H9 (cell line): ENCODE results near the gene CTCFL. TPM values are rescaled to one million over a fixed set of nuclear protein-coding genes. Genes with fewer than 3 reads are reported as not detected.

Source experiments
- DNase-seq: peaks from one replicate; pipeline ENCODE4 v3.0.0-alpha.2; 2017
- H2AFZ ChIP-seq: one replicate; pipeline ENCODE4 v1.6.1; 2013; ENCODE audit warnings: mild to moderate bottlenecking, low read length, control low read depth, moderate library complexity
- H2AK5ac ChIP-seq: 2 replicates; pipeline ENCODE4 v1.6.1; 2013; ENCODE audit warnings: low read length, control low read depth, mixed read lengths; ENCODE audit not compliant: insufficient read length
- H2BK120ac ChIP-seq: one replicate; pipeline ENCODE4 v1.6.1; 2013; ENCODE audit warnings: low read depth, mild to moderate bottlenecking, low read length, control low read depth, inconsistent platforms; ENCODE audit not compliant: poor library complexity, severe bottlenecking
- H2BK12ac ChIP-seq: 2 replicates; pipeline ENCODE4 v1.6.1; 2013; ENCODE audit warnings: low read length, control low read depth, mixed read lengths, low read depth; ENCODE audit not compliant: insufficient read length
- H2BK15ac ChIP-seq: 2 replicates; pipeline ENCODE4 v1.6.1; 2013; ENCODE audit warnings: low read depth, low read length, control low read depth
- H2BK20ac ChIP-seq: one replicate; pipeline ENCODE4 v1.6.1; 2013; ENCODE audit warnings: low read depth, mild to moderate bottlenecking, low read length, control low read depth, inconsistent platforms; ENCODE audit not compliant: poor library complexity, severe bottlenecking
- H2BK5ac ChIP-seq: 2 replicates; pipeline ENCODE4 v1.6.1; 2013; ENCODE audit warnings: low read length, control low read depth, mixed read lengths; ENCODE audit not compliant: insufficient read length
- H3K14ac ChIP-seq: 2 replicates; pipeline ENCODE4 v1.6.1; 2013; ENCODE audit warnings: low read length, control low read depth; ENCODE audit not compliant: insufficient read depth
- H3K18ac ChIP-seq: 2 replicates; pipeline ENCODE4 v1.6.1; 2013; ENCODE audit warnings: low read depth, mild to moderate bottlenecking, mixed read lengths, low read length, control low read depth; ENCODE audit not compliant: insufficient read length
- H3K23ac ChIP-seq: 2 replicates; pipeline ENCODE4 v1.6.1; 2013; ENCODE audit warnings: low read length, control low read depth, mixed read lengths, low read depth; ENCODE audit not compliant: insufficient read length
- H3K23me2 ChIP-seq: 2 replicates; pipeline ENCODE4 v1.6.1; 2013; ENCODE audit warnings: low read depth, mild to moderate bottlenecking, mixed read lengths, low read length, control low read depth; ENCODE audit not compliant: insufficient read length, poor library complexity, severe bottlenecking
- H3K27ac ChIP-seq: 2 replicates; pipeline ENCODE4 v1.5.1; 2013; ENCODE audit warnings: low read length, control low read depth, mixed read lengths, low read depth; ENCODE audit not compliant: insufficient read length
- H3K27me3 ChIP-seq: 2 replicates; pipeline ENCODE4 v1.6.1; 2013; ENCODE audit warnings: low read length, control low read depth, inconsistent platforms; ENCODE audit not compliant: insufficient read depth
- H3K4ac ChIP-seq: 2 replicates; pipeline ENCODE4 v1.6.1; 2013; ENCODE audit warnings: low read depth, mild to moderate bottlenecking, control low read depth, inconsistent platforms, low read length, moderate library complexity
- H3K4me1 ChIP-seq: 2 replicates; pipeline ENCODE4 v1.6.1; 2013; ENCODE audit warnings: low read length, control low read depth, inconsistent platforms; ENCODE audit not compliant: insufficient read depth
- H3K4me2 ChIP-seq: 2 replicates; pipeline ENCODE4 v1.6.1; 2013; ENCODE audit warnings: low read length, control low read depth, mixed read lengths; ENCODE audit not compliant: insufficient read length, insufficient read depth
- H3K56ac ChIP-seq: 2 replicates; pipeline ENCODE4 v1.6.1; 2013; ENCODE audit warnings: low read depth, mild to moderate bottlenecking, mixed read lengths, low read length, control low read depth; ENCODE audit not compliant: insufficient read length
- H3K79me1 ChIP-seq: 2 replicates; pipeline ENCODE4 v1.6.1; 2013; ENCODE audit warnings: low read depth, mild to moderate bottlenecking, moderate library complexity, low read length, control low read depth, inconsistent platforms; ENCODE audit not compliant: insufficient read depth, poor library complexity, severe bottlenecking
- H3K79me2 ChIP-seq: 2 replicates; pipeline ENCODE4 v1.6.1; 2013; ENCODE audit warnings: low read length, control low read depth, inconsistent platforms; ENCODE audit not compliant: insufficient read depth
- H3K9ac ChIP-seq: 2 replicates; pipeline ENCODE4 v1.6.1; 2013; ENCODE audit warnings: low read length, control low read depth, mixed read lengths; ENCODE audit not compliant: insufficient read length; ENCODE audit errors: extremely low read depth
- H3K9me3 ChIP-seq: one replicate; pipeline ENCODE4 v1.6.1; 2013; ENCODE audit warnings: low read depth, low read length, inconsistent platforms; ENCODE audit not compliant: control insufficient read depth
- H3T11ph ChIP-seq: one replicate; pipeline ENCODE4 v1.6.1; 2013; ENCODE audit warnings: mild to moderate bottlenecking, low read length, control low read depth, inconsistent platforms
- H4K20me1 ChIP-seq: one replicate; pipeline ENCODE4 v1.6.1; 2013; ENCODE audit not compliant: control insufficient read depth, insufficient read length, insufficient read depth
- H4K5ac ChIP-seq: 2 replicates; pipeline ENCODE4 v1.6.1; 2013; ENCODE audit warnings: low read depth, mild to moderate bottlenecking, mixed read lengths, low read length, control low read depth; ENCODE audit not compliant: insufficient read length
- H4K8ac ChIP-seq: replicated peaks from 2 replicates; pipeline ENCODE4 v1.6.1; 2013; ENCODE audit warnings: low read length, control low read depth, mixed read lengths, low read depth; ENCODE audit not compliant: insufficient read length
- H4K91ac ChIP-seq: 2 replicates; pipeline ENCODE4 v1.6.1; 2013; ENCODE audit warnings: low read depth, mild to moderate bottlenecking, moderate library complexity, mixed read lengths, low read length, control low read depth; ENCODE audit not compliant: insufficient read length
- H3K27ac Mint-ChIP-seq, 3 experiments: 2 replicates in 2 of 3; 3 replicates in 1 of 3; pipeline ENCODE4 v1.8.0; 2020 to 2021; ENCODE audit warnings: mixed read lengths in 3 of 3, mild to moderate bottlenecking in 1 of 3, moderate library complexity in 1 of 3
- H3K27me3 Mint-ChIP-seq: 2 replicates; pipeline ENCODE4 v1.8.0; 2021; ENCODE audit warnings: low read depth, mild to moderate bottlenecking, moderate library complexity, mixed read lengths
- H3K36me3 Mint-ChIP-seq, 3 experiments: 2 replicates in 2 of 3; 3 replicates in 1 of 3; pipeline ENCODE4 v1.8.0; 2020 to 2021; ENCODE audit warnings: low read depth in 3 of 3, mixed read lengths in 3 of 3; ENCODE audit not compliant: insufficient read depth in 1 of 3
- H3K4me1 Mint-ChIP-seq, 2 experiments: 2 replicates each; pipeline ENCODE4 v1.8.0; 2020; ENCODE audit warnings: mixed read lengths in 2 of 2
- H3K4me3 Mint-ChIP-seq, 2 experiments: 2 replicates in 1 of 2; 3 replicates in 1 of 2; pipeline ENCODE4 v1.8.0; 2020 to 2021; ENCODE audit warnings: mild to moderate bottlenecking in 2 of 2, mixed read lengths in 2 of 2, moderate library complexity in 1 of 2
- H3K9me3 Mint-ChIP-seq, 2 experiments: 2 replicates in 1 of 2; 3 replicates in 1 of 2; pipeline ENCODE4 v1.8.0; 2020; ENCODE audit warnings: mild to moderate bottlenecking in 2 of 2, mixed read lengths in 2 of 2, moderate library complexity in 1 of 2
- WGBS: extraction: QIAGEN DNeasy Blood & Tissue Kit; methylation state at CpG from one replicate; pipeline ENCODE4 v1.1.7; 2013; ENCODE audit warnings: missing lambda C conversion rate, low lambda C conversion rate, mixed read lengths; ENCODE audit not compliant: insufficient read length; ENCODE audit errors: extremely low coverage; 5-methylcytosine and 5-hydroxymethylcytosine counted together
- total RNA-seq: library from RNA; stranded (reverse); gene quantifications from 2 replicates; pipeline ENCODE4 v1.2.1, GENCODE V29; 2021
- TF ChIP-seq, protein P1 (sequence below): fragments of 200-600 bp; sonication (generic); conservative IDR thresholded peaks from 3 replicates; pipeline ENCODE4 v1.8.0; 2021; ENCODE audit warnings: antibody characterized with exemption, mild to moderate bottlenecking

Gene CTCFL
- total RNA-seq, 1 experiment from 2014 or later = 0.90 TPM

DNA sequence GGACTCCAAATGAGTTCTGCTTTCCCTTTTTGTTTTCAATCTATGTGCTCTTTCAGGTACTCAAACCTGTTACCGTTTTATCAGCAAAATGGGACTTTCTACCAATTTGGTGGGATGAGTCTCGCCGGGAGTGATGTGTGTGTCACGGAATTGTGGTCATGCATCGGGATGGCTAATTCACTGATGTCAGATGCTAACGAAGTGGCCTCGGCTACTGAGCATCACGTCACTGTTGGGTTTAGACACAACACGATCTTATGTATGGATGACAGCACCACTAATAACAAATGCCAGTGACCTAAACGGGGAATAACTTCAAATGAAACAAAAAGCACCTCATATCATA lies 34.3 kb upstream of the CTCFL start:
- H3K23me2 ChIP-seq = no peaks in the 10 kb centered on the region
- no peaks in the 10 kb centered on the region for H3K79me2 ChIP-seq
- no peaks in the 10 kb centered on the region for H3K9me3 ChIP-seq
- H2AK5ac ChIP-seq = no peak overlapping the region
- H2BK5ac ChIP-seq = no peak overlapping the region
- H4K91ac ChIP-seq = no peak overlapping the region
- no peak overlapping the region for H3K14ac ChIP-seq
- H3K27me3 Mint-ChIP-seq = peaks cover 17% of the 10 kb centered on the region
- no peak overlapping the region for H2BK12ac ChIP-seq
- no peak overlapping the region for H3K27ac Mint-ChIP-seq
- H3K4me1 ChIP-seq = no peaks in the 10 kb centered on the region
- H3K56ac ChIP-seq = no peak overlapping the region
- H4K20me1 ChIP-seq = no peaks in the 10 kb centered on the region
- no peak overlapping the region for H2AFZ ChIP-seq
- no peaks in the 10 kb centered on the region for H3K79me1 ChIP-seq
- H2BK20ac ChIP-seq = no peak overlapping the region
- H3T11ph ChIP-seq = no peak overlapping the region
- H3K27me3 ChIP-seq = no peaks in the 10 kb centered on the region
- H3K4me3 Mint-ChIP-seq = no peak overlapping the region
- no peak overlapping the region for H3K18ac ChIP-seq
- H3K4ac ChIP-seq = no peak overlapping the region
- no peak overlapping the region for H4K8ac ChIP-seq
- no peak overlapping the region for H4K5ac ChIP-seq
- no CpG with 5 or more reads among the region's 10 CpGs for WGBS
- no peak overlapping the region for H3K23ac ChIP-seq
- H3K4me2 ChIP-seq = no peak overlapping the region
- no peaks in the 10 kb centered on the region for H3K9me3 Mint-ChIP-seq
- DNase-seq = no peak
- H2BK120ac ChIP-seq = no peak overlapping the region
- peaks cover under 1% of the 10 kb centered on the region in 2 experiments for H3K4me1 Mint-ChIP-seq
- no peak overlapping the region for H2BK15ac ChIP-seq
- H3K9ac ChIP-seq = no peak overlapping the region
- H3K36me3 Mint-ChIP-seq = no peaks in the 10 kb centered on the region; a peak in 1 of 7 replicates
- TF ChIP-seq, protein P1, sequence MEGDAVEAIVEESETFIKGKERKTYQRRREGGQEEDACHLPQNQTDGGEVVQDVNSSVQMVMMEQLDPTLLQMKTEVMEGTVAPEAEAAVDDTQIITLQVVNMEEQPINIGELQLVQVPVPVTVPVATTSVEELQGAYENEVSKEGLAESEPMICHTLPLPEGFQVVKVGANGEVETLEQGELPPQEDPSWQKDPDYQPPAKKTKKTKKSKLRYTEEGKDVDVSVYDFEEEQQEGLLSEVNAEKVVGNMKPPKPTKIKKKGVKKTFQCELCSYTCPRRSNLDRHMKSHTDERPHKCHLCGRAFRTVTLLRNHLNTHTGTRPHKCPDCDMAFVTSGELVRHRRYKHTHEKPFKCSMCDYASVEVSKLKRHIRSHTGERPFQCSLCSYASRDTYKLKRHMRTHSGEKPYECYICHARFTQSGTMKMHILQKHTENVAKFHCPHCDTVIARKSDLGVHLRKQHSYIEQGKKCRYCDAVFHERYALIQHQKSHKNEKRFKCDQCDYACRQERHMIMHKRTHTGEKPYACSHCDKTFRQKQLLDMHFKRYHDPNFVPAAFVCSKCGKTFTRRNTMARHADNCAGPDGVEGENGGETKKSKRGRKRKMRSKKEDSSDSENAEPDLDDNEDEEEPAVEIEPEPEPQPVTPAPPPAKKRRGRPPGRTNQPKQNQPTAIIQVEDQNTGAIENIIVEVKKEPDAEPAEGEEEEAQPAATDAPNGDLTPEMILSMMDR = no peak
- no peak overlapping the region for H3K27ac ChIP-seq
